ENCODE measurements around the gene FGD1.

FGD1 gene

DNA sequence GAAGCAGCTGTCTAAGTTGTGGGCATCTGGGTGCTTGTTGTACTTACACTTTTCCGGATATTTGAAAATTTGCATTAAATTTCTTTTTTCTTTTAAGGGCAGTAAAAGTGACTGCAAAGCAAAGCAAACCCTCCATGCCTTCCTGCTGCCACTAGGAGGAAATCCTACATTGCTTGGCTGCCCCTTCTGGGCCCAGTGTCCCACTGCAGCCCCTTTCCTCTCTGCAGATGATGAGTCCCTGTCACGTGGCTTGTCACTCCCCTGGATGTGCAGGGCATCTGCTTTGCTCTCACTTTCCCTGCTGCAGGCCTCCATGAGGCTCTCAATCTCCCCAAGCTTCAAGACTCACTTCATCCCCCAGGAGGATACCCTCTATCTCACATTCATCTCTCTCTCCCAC, 43.1 kb downstream of the FGD1 start:
- DNase-seq (ENCODE audit: low read depth) = no peak
- TF ChIP-seq, protein P1, sequence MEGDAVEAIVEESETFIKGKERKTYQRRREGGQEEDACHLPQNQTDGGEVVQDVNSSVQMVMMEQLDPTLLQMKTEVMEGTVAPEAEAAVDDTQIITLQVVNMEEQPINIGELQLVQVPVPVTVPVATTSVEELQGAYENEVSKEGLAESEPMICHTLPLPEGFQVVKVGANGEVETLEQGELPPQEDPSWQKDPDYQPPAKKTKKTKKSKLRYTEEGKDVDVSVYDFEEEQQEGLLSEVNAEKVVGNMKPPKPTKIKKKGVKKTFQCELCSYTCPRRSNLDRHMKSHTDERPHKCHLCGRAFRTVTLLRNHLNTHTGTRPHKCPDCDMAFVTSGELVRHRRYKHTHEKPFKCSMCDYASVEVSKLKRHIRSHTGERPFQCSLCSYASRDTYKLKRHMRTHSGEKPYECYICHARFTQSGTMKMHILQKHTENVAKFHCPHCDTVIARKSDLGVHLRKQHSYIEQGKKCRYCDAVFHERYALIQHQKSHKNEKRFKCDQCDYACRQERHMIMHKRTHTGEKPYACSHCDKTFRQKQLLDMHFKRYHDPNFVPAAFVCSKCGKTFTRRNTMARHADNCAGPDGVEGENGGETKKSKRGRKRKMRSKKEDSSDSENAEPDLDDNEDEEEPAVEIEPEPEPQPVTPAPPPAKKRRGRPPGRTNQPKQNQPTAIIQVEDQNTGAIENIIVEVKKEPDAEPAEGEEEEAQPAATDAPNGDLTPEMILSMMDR (conservative IDR thresholded peaks at IDR 0.05; ENCODE audit: low read depth, low read length) = peak; percentile 43
- H3K4me3 ChIP-seq (ENCODE audit: low read length) = no peak overlapping the region

DNA sequence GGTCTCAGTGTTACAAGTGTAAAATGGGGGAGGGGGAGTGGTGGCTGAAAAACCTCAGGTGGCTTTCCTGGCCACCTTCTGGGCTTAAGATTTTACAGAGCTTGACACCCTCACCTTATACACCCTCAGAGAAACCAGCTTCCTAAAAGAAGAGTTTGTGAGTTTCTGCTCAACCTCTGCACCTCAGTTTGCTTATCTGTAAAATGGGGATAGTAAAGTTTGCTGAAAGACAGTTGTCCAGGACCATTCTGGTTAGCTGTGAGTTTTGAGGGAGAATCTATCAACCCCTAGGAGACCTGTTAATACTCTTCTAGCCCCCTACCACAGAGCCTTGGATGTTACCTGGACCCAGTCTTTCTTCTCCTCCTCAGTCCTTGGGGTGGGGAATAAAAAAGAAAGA, 46.1 kb downstream of the FGD1 start:
- H3K4me3 ChIP-seq (ENCODE audit: low read length) = no peak overlapping the region
- no peak for DNase-seq (ENCODE audit: low read depth)
- TF ChIP-seq, protein P1 (conservative IDR thresholded peaks at IDR 0.05; ENCODE audit: low read depth, low read length) = no peak

DNA sequence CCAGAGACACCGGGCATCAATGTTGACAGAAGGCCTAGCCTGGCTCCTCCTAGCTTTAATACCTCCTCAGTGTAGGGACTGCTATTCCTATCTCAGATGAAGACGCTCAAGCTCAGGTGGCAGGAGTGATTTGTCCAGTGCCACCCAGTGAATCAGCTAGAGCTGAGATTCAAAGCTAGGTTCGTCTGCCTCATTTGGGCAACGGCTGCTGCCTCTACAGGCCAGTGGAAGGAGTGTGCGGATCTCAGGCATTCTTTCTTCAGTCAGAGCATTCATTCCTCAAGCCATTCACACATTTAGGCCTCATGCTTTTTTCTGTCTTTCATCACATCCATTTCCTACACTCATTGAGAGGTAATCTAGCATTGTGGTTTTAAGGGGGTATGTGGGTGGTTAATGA, 48.6 kb downstream of the FGD1 start:
- TF ChIP-seq, protein P1 (conservative IDR thresholded peaks at IDR 0.05; ENCODE audit: low read depth, low read length) = peak; percentile 19
- H3K4me3 ChIP-seq (ENCODE audit: low read length) = no peak overlapping the region
- no peak for DNase-seq (ENCODE audit: low read depth)

DNA sequence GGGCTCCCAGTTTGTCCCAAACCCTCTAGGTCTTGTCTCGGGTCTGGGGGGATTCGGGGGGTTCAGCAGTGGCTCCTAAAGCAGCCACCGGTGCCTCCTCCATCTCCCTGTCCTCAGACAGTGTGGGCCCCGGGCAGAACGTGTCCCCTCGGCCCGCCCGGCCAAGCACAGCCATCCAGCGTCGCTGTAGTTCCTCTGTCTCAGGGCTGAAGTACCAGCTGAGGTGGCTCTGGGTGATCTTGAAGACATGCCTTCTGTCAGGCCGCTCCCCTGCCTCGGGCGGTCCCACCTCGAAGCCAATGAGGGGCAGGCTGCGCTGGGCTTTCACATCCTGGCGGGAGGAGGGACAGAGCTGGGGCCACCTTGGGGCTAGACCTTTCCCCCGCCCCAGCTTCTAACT, 50.0 kb downstream of the FGD1 start:
- DNase-seq (ENCODE audit: low read depth) = no peak
- TF ChIP-seq, protein P1 (conservative IDR thresholded peaks at IDR 0.05; ENCODE audit: low read depth, low read length) = no peak
- H3K4me3 ChIP-seq (ENCODE audit: low read length) = no peak overlapping the region

DNA sequence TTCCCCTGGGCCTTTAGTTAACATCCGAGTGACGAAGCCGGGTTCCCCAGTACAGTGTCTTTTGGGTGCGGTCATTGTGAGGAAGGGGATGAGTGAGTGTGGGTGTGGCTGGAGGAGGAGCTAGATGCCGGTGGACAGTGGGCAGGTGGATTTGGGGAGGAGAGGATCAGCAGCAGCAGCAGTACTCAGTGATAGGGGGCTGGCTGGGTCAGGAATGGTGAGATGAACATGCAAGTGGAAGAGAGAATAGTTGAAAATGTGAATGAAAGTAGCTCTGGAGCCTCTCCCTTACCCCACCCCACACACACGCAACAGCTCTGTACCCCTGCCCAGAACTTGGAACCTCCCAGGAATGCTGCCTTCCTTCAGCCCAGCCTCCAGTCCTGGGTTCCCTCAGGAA, 51.3 kb downstream of the FGD1 start:
- no peak for DNase-seq (ENCODE audit: low read depth)
- H3K4me3 ChIP-seq (ENCODE audit: low read length) = no peak overlapping the region
- TF ChIP-seq, protein P1 (conservative IDR thresholded peaks at IDR 0.05; ENCODE audit: low read depth, low read length) = no peak

DNA sequence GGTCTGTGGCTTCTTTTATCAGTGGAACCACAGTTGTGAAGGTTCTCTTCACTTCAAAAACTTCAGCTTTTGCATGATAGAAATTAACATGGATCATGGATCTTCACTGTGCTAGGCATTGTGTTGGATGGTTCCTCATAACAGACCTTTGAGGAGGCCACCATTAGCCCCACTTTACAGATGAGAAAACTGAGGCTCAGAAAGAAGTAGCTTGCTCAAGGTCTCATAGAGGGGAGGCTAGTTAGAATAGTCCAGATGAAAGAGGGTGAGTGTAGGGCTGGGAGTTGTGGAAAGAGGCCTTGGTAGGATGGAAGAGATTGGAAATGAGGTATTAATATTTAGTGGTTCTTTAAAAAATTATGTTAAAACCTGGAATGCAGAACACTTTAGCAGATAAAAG, 53.2 kb downstream of the FGD1 start:
- TF ChIP-seq, protein P1 (conservative IDR thresholded peaks at IDR 0.05; ENCODE audit: low read depth, low read length) = no peak
- DNase-seq (ENCODE audit: low read depth) = no peak
- H3K4me3 ChIP-seq (ENCODE audit: low read length) = no peak overlapping the region

DNA sequence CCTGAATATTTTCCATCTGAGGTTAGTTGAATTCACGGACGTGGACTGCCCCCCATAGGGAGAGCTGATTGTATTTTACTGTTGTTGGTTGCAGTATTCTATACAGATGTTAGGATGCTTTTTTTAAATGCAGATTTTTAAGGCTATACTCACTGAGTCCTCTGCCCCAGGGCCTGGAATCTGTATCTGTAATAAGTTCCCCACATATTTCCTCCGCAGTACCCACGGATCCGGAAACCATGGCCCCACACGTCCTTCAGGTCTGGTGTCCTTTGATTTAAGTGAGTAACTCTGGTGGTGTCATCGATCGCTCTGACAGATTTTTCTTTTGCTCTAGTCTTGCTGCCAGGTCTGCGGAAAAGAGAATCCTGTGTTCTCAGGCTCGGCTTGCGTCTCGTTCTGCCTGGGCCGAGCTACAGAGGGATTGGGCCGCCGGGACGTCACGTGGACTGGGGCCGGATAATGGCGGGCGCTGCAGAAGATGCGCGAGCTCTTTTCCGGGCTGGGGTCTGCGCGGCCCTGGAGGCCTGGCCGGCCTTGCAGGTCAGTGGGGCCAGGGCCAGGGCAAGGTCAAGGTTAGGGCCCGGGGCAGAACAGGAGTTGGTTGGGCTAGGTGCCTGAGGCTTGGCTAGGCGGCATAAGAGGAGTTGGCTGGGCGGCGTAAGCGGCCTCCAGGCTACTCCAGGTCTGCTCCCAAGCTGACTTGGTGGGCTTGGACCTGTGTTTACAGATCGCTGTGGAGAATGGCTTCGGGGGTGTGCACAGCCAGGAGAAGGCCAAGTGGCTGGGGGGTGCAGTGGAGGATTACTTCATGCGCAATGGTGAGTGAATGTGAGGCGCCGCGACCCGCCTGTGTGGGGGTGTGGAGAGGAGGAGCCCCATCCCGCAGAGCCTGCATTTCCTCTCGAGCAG, 55.8 kb downstream of the FGD1 start, which contains the start of gene TSR2:
Gene TSR2, plus strand, starts transcription at position 445 of the 912 bp plus-strand sequence. Its CDS starts 18 bp downstream, at position 463.
- TF ChIP-seq, protein P1 (conservative IDR thresholded peaks at IDR 0.05; ENCODE audit: low read depth, low read length) = peak; percentile 15
- H3K4me3 ChIP-seq (ENCODE audit: low read length) = peak within 1 kb of the TSS; percentile 88

More for the DNA sequence above, 55.8 kb downstream of the FGD1 start, which contains the start of gene TSR2:
- peak; percentile 54 for DNase-seq (ENCODE audit: low read depth)

All from retinal pigment epithelial cell (primary cell).